GM19395 (cell line): ENCODE results near the gene CRHR1.
"Not testable (repeated sequence)": the region's sequence is repeated elsewhere in the genome, so short reads cannot be mapped to it uniquely, and the experiment has no call there.

Experiments used
- ATAC-seq: cut with Tn5 transposase; IDR thresholded peaks from one replicate; pipeline ENCODE4 v1.9.1; 2021; ENCODE audit warnings: mild to moderate bottlenecking, moderate library complexity; ENCODE audit not compliant: unreplicated experiment

The CRHR1 gene

DNA sequence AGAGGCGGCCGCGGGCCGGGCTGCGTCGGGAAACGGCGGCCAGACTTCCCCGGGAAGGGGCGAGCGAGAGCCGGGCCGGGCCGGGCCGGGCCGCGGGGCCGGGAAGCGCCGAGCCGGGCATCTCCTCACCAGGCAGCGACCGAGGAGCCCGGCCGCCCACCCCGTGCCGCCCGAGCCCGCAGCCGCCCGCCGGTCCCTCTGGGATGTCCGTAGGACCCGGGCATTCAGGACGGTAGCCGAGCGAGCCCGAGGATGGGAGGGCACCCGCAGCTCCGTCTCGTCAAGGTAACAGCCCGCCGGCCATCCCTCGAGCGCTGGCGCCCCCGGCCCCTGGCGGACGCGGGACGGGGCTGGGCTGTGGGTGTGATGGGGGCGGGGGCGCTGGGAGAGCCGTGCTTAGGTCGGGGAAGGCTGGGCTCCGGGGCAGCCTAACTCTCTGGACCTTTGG is at the start of gene CRHR1:
Gene CRHR1, plus strand, starts transcription at position 28 of the 448 bp plus-strand sequence. Its CDS starts 225 bp downstream, at position 253.
- ATAC-seq: no peak

DNA sequence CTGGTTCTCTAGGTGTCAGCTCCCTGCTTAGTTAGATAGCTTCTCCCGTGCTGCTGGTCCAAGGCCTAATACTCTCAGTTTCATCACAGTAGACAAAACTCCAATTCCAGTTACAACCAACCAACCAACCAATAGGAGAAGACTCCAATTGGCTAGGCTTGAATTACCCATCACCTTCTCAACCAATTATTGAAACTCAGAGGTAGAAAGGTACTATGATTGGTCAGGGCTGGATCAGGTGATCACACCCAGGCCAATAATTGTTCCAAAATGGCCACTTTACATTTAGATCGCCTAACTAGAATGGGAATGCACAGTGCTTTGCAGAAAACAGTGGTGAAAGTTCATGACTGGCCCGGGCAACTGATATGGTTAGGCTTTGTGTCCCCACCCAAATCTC is 49.5 kb upstream of the CRHR1 start:
- ATAC-seq: no peak

DNA sequence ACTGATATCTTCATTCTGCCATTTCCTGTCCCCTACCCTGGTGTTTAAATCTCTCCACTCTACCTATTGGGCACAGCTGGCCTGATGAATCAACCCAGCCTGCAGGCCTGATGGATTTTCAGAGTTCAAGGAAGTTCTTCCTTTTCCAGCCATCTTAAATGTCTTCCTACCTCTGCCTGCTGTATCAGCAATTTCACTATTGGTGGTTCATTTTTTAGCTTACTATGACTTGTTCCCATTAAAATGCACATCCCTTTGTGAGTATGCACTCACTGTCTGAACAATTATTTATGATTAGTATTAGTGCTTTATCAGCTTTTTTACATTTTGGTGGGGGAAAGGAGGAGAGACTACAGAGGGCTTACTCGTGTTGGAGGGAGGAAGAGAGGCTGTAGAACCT is 48.6 kb upstream of the CRHR1 start:
- no peak for ATAC-seq

DNA sequence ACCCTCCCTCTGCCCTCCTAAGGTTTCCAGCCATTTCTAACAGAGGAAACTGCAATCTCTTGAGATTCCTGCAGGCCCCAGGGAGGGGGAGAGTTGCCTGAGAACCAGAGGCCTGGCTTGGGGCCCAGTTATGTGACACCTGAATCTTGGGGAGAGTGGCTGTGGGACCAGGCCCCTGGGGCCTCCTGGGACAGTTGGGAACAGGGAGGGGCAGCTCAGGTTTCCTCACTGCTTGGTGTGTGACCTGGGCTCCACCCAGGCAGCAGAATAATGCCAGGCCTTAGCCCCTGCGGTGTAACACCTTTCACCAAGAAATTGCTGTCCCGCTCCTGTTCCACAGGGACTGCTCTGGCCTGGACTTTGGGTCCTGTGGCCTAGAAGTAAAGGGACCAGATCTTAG is 44.3 kb upstream of the CRHR1 start:
- ATAC-seq: no peak

DNA sequence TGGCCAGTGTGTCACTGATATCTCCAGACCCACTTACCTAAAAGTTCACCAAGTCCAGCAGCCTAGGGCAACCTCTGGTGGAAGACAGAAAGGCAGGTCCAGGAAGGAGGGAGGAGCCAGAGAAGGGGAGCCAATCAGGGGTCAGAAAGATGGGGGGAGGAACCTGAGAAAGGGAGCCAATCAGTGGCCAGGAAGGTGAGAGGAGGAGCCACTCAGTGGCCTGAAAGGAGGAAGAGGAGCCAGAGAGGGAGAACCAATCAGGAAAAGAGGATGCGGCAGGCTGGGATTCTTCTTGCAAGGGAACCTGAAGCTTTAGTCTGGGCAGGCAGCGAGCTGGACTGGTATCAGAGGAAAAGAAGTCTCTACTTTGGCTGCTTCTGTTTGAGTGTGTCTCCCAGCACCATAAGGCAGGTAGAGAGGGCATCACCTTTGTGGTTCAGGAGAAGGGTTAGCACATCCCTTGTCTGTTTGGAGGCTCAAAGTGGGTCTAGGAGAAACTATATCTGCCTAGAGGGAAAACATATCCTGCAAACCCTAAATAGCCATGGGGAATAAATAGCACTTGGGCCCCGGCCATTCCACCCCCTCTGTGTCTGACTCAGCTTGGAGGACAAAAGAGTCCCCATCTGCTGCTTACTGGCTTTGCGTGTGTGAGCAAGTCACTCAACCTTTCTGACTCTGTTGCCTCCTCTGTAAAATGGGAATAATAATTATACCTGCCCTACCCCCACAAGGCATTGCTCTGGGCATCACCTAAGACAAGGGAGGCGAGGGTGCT is 43.4 kb upstream of the CRHR1 start:
- no peak for ATAC-seq

DNA sequence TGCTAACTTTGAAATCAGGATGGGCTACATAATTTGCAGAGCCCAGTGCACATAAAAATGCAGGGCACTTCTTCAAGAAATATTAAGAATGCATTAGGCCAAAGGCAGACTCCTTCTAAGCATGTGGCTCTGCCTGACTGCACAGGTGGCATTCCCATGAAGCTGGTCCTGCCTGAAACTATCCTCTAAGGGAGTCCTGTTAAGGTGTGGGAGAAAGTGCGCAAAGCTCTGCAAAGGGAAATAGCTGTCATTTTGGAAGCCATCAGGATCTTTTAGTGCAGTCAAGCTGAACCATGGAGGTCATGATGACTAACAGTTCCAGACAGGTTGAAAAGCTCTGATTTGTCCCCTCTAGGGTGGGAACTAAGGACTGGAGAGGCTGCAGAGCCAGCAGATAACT is 41.9 kb upstream of the CRHR1 start:
- ATAC-seq: no peak

DNA sequence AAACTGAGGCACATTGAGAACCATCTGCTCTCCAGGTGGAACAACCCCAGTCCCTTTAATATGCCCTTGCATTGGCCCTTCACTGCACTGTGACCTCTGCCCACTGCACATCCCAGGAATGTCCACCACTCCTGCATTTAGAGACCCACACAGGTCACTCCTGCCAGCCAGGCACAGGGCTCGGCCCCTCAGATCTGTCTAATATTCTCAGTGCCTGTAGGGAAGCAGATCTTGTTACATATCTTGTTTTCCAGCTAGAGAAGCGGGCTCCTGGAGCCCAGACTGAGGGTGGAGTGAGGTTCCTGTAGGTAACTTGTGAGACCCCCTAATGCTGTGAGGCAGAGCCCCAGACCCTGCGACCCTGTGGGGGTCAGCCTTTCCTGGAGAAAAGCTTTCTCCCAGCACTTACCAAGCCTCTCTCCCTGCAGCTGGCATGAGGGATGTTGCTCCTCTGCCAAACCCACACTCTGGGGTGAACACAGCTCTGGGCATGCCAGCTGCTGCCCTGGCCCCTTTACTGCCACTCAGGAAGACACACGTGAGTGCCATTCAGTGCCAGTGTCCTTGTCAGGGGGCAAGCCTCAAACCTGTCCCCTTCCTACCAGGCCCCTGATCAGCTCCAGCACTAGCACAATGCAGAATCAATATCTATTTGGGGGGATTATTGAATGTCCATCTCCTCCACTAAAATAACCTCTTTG is 40.3 kb upstream of the CRHR1 start:
- no peak for ATAC-seq

DNA sequence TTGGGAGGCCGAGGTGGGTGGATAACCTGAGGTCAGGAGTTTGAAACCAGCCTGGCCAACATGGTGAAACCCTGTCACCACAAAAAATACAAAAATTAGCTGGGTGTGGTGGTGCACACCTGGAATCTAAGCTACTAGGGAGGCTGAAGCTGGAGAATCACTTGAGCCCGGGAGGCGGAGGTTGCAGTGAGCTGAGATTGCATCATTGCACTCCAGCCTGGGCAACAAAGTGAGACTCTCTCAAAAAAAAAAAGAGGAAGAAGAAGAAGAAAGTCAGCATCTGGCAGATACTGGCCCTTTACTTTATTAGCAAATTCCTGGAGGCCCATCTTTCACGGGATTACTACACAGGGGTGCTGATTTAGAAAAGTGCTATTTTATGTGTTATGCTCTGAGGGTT is 39.3 kb upstream of the CRHR1 start:
- not testable (repeated sequence) for ATAC-seq

DNA sequence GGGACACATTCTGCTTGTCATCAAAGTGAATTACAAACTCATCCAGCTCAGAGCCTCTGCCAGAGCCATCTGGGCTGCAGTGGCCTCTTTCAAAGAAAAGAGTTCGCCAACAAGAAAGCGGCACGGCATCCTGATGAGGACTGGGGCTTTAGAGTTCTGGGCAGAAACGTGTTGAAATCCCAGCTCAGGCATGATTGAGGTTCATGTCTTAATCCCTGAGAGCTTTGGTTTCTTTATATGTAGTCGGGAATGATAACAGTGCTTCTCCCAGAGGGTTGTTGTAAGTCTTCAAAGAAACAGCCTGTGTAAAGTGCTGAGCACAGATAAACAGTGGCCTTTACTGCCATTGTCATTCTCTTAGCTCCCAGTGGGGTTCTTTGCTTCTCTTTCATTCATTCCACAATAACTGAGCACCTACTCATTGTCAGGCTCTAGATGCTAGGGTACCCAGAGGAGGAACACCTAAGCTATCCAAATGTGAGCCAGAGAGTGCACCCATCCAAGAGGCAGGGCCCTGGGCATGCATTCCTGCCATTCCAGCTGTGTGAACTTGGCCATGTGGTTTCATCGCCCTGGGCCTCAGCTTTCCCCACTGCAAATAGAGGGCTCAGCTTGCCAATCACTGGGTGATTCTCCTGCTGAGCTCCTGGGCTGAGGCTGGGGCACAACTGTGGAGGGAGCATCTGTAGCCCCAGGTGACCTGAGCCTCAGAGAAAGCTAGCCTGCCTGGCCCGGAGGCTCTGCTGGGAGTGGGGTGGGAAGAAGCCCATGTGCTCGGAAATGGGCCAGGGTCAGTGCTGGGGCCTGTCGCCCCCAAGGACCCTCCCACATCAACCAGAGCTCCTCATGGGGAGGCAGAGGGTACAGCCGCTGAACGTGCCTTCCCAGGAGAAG is 38.3 kb upstream of the CRHR1 start:
- no peak for ATAC-seq

DNA sequence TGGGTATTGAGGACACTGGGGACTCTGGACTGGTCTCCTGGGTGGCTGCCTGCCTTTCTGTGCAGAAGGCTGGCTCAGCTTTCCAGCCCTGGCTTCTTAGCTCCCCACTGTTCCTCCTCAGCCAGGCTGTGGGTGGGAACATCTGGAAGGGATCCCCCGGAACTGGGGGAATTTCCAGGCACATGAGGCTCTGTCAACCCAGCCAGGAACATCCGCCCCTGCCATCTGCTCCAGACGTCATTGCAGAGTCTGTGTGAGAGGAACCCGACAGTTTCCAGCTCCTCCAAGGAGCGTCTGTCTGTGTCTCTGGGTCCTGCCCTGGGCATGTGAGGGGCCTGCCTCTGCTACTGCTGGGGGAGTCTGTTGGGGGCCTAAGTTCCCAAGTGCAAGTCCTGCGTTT is 36.2 kb upstream of the CRHR1 start:
- ATAC-seq: no peak

DNA sequence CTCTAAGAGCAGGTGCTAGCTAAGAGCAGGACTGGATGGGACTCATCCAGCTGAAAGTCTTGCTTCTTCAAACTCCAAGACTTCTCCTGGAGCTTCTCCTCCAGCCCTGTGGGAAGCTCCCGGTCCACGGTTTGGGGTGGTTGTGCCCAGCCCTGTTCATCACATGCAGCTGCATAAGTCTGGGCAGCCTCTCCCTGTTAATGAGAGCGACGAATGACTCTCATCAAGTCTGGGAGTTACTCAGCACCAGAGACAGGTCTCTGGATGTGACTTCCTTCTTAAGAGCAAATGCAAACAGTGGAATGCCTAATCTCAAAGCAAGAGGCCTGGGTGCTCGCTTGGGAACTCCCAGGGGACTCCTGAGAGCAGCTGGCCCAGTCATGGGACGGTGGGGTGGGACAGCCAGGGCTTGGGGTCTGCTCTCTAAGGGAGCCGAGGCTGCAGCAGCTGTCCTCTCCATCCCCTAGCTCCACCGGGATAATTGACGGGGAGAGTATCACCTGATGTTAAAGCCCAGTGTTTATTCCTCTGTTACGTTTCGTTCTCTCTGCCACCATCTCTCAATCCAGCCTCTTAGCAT is 35.3 kb upstream of the CRHR1 start:
- no peak for ATAC-seq

DNA sequence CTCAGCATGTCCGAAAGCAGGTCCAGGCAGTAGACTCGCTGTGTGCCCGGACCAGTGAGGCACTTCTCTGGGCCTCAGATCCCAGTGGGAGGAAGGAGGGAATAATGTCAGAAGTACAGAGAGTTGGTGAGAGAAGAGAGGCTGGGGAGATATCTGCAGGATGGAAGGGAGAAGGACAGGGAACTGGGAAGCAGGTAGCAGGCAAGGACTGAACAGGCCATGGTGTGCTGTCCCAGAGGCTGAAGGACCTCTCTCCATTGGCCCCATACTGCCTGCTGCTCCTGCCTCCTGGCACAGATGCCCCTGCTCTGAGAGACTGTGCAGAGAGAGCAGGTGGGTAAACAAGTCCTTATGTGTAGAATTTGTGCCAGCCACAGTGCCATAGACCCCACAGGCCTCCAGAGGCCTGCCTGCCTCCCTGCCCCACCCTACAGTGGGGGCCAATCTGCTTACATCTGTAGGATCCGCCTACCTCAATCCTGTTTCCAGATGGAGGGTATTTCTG is 34.2 kb upstream of the CRHR1 start:
- no peak for ATAC-seq

DNA sequence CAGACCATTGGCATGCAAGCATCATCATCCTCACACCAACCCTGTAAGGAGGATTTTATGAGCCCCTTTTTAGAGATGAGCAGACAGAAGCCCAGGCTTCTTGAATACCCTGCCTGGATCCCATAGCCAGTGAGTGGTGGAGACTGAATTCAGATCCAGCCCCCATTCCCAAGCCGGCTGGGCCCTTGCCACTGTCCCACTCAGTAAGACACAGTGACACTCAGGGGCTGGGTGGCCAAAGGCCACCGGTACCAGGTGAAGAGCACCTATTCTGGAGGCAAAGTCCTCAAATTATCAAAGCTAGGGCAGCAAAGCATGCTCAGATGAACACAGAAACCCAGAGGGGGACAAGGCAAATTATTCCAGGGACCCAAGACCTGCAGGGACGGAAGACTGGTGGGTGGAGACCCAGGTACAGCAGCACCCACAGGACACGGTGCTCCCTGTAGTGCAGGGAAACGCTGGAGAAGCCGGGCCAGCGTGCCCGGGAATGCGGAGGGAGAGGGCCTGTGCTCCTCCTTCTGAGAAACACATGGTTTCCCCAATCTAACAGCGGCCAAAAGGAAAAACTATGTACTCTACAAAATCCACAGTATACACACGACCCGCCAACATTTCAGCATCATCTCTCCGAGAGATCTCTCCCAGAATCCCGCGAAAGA is 33.2 kb upstream of the CRHR1 start:
- ATAC-seq: no peak

DNA sequence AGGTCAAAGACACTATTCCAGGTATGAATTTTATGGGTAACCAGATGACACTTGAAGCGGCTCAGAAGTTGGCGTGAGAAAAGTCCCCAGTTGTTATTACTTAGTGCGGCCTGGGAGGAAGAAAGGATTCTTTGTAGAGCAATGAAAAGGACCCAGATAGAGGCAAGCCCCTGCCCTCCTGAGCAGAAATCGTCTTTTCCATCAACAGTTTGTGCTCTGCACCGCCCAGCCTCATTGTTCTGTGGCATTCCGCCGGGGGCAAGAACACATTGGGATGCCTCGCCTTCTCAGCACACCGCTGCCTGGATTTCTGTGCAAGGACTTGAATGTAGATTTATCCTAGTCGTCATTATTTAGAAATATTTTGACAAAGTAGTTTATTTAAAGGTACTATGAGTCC is 32.7 kb upstream of the CRHR1 start:
- ATAC-seq: no peak

DNA sequence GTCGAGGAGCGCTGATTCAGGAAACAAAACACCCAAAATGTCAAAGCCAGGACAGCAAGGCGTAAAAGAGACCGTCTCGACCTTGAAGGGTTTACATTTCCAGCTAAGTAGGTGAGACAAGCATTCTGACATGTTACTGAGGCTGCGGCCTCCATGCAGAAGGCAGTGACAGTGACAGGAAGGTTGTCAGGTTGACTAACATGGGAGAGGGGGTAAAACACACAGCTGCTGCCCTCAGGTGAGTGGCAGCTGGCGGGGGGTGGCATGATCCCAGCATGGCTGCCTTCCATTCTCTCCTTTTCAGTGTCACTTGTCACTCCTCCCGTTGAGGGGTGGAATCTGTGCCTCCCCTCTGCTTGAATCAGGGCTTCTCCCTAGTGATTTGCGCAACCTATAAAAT is 31.9 kb upstream of the CRHR1 start:
- ATAC-seq: no peak

DNA sequence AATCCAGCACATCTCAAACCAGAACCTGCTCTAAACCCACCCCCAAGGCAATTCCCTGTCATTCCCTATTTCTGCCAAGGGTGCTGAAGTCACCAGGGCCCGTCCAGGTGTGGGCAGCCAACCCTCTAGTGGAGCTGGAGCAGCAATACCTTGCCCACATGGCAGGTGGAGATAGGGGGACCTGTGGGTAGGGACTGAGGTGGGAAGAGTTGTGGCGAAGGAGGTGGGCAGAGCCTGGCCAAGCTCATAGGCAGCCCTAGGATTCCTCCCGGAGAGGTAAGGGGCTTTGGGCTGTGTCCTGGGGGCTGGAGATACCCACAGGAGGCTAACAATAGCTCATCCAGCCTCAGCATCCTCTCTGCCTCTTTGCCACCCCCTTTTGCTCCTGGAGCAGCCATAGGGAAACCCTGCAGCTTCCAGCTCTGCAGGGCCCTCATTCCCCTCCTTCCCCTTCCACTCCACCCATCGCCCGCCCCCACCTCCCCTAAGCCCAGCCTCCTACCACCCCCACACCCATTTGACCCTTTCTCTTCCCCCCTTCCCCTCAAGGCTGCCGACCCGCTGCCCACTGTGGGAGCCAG is 30.4 kb upstream of the CRHR1 start:
- ATAC-seq: no peak

DNA sequence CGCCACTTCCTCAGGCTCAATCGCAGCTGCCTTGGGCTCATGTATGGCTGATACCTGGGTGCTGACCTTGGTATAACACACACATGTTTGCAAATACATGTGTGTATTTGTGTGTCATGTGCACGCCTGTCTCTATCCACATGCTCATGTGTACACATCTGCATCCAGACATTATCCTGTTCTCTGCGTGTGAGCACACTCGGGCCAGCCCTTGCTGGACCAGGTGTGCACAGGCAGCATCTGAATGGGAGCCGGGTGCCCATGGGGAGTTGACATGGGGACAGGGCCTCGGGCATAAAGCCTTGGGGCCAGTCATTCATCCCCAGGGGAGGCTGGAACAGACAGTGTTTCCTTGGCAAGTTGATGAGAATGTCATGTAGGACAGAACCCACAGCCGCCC is 29.1 kb upstream of the CRHR1 start:
- ATAC-seq: no peak

DNA sequence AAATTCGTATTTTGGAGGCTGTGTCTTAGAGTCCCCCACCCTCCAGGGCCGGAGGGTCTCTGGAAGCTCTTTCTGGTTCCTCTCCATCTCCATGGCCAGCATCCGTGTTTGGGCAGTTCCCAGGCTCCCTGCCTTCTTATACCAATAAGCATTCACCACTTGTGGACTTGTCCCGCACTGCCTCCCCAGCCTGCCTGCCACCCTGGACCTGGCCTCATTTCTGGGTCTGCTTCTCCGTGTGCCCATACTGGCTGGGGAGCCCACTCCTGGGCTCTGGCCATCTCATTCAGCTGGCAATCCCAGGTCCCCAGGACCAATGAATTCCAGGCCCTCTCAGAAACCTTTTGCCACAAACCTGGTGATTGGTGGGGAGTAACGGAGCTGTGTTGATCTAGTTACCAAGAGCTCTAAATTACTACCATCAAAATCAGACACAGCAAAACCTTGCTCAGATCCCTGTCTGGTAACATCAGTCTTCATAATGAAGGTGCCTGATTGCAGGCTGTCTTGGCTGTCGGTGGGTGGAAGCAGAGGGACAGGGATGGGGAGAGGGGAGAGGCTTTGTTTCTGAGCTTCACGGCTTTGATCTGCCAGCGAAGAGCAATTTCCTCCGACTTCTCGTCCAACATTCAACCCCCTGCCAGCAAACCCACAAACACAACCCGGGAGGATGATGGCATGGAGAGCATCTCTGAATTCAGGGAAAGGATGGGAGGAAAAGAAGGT is 27.7 kb upstream of the CRHR1 start:
- no peak for ATAC-seq

DNA sequence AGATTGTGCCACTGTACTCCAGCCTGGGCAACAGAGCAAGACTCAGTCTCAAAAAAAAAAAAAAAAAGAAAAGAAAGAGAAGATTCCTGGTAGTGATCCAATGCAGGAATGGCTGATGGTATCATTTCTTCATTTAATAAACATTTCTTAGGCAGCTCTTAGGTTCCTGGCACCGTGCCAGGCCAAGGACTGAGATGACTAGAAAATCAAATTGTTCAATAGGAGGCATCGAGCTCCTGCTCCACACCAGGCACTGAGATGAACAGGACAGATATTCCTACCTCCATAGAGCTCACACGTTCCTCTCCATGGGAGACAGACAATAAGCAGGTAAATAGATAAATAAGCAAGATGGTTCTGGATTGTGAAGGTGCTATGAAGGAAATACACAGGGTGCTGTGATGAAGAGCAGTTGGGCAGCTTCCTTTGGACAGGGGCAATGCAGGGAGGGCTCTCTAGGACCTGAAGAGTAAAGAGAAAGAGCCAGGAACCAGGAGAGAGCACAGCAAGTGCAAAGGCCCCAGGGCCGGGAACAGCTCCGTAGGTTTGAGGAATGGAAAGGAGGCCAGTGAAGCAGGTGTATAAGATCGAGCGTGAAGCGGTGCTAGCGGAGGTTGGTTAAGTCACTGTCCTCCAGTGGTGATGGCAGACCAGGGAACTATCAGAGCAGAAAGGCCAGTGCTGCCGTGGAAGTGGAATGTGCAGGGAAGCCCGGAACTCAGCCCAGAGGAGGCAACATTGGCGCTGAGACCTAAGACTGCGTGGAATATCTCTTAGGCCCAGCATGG is 26.5 kb upstream of the CRHR1 start:
- ATAC-seq: no peak
